CD4-positive, alpha-beta T cell treated with Interleukin-6 for 4 hours (primary cell): ENCODE results near the gene SH2B2.
A peak's percentile ranks its signal among the peaks of the same experiment; 100 is the strongest.

Source experiments
- DNase-seq: peaks from one replicate; pipeline ENCODE4 v3.0.0-alpha.2; 2020; ENCODE audit warnings: mixed read lengths

SH2B2 gene

DNA sequence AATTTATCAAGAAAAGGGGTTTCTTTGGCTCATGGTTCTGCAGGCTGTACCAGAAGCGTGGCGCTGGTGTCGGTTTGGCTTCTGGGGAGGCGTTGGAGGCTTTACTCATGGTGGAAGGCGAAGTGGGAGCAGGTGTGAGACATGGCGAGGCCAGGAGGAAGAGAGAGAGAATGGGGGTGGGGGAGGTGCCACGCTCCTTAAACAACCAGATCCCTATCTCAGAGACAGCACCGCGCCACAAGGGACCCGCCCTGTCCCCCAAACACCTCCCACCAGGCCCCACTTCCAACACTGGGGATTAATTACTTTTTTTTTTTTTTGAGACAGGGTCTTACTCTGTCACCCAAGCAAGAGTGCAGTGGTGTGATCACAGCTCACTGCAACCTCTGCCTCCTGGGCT, 18.0 kb upstream of the SH2B2 start:
- DNase-seq = no peak

DNA sequence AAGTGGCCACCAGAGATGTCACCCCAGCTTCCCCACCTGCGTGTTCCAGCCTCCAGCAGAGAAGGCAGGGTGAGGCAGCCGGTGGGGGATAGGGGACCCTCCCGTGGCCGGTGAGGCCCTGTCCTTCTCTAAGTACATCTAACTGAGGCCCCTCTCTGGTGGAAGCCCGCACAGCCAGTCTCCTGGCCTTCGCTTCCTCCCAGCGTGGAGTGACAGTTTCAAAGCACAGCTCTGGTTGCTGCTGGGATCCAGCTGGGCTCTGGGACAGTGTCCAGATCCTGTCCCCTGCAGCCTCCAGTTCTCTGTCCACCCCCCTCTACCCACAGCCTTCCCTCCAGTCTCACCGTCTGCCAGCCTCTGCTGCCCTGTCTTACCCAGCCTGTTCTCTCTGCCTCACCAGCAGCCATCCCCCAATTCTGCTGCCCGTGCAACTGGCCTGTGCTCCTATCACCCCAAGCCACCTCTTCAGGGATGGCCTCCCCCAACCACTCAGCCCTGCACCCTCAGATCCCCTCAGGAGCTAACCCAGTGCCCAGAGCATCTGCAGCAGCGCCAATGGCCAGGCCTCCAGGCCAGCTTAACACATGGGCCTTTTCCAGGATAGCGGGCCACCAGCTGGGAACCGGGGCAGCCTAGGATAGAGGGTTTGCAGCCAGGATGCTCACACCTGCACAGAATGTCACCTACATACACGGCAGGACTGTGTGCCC, 16.3 kb upstream of the SH2B2 start:
- DNase-seq = no peak

DNA sequence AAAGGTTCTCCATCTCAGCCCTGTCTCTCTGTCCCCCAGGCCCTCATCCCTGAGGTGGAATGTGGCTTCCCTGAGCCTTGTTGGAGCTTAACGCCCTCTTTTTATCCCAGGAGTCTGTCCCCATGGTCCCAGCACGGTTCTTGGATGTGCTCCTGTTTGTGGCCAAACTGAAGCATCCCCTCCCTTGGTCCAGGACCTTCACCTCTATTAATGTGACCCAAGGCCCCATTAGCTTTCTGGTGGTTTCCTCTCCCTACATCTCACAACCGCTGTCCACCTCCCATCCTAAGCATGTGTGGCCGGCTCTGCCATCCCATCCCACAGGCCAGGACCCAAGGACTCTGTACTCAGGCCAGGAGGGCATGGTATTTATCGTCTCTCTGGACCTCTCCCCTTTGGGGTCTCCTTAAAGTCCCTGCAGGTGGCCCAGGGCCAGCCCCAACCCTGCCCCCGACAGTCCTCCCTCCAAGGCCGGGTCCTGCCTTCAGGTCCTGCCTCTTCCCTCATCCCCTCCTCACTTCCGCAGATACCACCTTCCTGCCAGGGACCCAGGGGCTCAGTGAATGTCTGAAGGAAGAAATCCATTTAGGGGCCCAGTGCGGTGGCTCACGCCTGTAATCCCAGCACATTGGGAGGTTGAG, 15.4 kb upstream of the SH2B2 start:
- DNase-seq = no peak

DNA sequence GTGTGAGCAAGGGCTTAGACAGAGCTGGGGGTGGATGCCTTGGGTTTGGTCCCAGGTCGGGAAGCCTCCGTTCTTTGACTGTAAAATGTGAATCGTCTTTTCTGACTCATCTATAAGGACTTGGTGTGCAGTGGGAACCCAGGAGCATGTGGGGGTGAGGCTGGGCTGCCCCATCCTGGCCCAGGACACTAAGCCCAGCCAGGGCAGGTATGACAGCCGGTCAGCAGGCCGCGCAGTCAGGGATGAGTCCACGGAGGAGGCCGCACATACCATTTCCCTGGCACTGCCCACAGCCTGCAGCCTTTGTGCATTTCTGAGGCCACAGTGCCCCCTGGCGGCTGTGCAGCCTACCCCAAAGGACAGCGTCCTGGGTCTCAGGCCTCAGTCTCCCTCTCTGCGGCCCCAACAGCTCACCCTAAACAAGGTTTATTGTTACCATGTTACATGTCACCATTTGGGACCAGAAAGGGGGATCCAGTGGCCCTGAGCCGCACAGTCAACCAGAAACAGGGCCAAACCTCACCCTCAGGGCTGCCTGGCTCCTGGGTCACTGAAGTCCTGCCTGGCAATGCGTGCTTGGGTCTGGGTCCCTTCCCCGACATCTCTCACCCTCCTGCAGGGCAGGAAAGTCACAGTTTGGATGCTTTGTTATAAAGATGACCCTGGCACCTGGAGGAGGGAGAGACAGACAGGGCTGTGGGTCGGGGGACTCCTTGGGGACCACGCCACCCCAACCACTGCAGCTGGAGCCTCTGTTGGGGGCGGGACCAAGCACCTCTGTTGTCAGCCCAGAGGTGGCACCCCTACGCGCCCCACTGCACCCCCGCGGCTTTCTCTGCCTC, 14.4 kb upstream of the SH2B2 start:
- DNase-seq = peak; percentile 84

DNA sequence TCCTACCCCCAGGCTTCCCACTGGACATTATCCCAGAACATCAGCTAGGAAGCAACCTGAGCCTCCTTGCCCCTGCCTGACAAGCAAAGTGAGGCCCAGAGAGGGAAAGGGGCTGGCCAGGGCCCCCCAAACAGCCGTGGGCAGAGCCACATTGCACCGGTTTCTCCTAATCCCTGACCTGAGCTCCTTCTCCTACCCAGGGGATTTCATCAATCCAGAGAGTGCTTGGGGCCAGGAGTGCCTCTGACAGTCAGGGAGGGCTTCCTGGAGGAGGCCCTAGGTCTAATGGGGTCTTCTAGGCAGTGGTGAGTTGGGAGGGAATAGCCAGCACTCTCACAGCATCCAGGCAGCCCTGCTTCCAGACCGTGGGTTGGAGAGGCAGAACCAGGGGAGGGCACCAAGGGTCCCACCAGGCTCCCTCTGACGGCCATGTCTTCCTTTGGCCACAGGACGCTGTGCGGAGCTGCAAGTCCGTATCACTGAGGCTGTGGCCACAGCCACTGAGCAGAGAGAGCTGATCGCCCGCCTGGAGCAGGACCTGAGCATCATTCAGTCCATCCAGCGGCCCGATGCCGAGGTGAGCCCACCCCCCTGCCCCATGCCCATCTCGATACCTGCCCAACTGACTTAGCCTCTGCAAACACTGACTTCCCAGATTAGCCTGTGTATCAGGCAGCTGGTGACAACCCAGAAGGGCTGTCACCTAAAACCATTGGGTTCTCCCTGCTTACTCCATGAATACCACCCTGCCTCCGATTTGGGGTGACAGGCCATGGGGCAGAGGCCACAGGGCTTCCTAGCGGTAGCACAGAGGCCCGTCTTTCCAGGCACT, 13.5 kb upstream of the SH2B2 start:
- DNase-seq = no peak

DNA sequence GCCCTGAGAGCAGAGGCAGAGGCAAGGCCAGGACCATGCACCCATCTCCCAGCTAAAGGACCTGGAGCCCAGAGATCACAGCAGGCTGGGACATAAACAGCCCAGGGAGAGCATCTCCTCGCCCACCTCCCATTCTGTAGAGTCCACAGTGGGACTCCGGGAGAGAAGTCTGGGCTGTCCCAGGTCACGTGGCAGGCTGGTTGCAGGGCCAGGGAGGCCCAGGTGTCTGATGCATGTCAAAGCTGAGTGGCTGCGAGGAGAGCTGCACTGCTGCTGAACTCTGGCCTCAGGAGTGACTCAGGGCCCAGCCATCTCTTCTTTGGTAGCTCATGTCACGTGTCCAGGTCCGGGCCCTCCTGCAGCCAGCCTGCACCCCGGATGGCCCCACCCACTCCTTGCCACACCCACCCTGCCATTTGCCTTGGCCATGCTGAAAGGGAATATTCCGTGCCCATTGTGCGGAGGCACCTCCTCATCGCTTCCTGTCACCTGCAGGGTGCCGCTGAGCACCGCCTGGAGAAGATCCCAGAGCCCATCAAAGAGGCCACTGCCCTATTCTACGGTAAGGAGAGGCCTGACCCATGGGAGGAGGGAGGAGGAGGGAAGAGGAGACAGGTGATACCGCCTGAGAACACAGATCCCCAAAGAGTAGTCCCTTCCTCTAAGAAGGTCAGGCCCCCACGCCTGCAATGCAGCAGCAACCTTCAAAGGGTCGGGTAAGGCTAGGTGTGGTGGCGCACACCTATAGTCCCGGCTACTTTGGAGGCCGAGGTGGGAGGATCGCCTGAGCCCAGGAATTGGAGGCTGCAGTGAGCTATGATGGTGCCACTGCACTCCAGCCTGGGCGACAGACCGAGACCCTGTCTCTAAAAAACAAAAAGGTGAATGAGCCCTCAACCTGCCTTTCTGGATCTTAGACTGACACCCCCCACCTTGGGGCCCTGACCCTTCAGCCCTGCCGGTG, 12.6 kb upstream of the SH2B2 start:
- DNase-seq = no peak

DNA sequence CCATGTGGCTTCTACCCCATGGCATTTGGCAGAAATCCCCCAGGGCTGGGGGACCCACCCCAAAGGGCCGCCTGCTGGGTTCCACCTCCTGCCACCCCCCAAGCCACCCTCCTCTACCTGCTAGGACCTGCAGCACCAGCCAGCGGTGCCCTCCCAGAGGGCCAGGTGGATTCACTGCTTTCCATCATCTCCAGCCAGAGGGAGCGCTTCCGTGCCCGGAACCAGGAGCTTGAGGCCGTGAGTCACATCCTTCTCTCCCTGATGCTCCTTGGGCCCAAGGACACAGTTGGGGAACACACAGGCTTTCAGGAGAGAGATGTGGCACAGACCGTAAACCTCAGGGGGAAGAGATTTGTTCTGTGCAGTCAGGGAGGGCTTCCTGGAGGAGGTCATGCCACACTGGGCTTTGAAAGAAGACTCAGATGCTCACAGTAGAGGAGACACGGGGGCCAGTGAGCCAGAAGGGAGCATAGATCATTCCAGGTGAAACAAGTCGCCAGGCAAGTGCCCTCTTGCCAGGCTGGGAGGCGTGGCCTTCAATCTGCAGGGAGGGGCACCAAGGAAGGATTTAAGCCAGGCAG, 11.5 kb upstream of the SH2B2 start:
- no peak for DNase-seq

DNA sequence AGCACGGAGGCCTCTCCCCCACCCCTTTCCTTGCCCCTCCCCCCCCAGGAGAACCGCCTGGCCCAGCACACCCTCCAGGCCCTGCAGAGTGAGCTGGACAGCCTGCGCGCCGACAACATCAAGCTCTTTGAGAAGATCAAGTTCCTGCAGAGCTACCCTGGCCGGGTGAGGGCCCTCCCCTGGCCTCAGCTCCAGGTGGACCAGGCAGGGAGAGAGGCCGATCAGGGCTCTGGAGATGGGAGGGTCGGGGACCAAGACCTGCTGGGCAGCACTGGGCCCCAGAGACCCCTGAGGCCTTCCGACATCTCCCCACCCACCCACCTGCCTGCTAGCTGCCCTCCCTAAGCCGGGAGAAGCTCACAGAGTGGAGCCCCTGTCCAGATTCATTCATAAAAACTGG, 8.8 kb upstream of the SH2B2 start:
- no peak for DNase-seq

DNA sequence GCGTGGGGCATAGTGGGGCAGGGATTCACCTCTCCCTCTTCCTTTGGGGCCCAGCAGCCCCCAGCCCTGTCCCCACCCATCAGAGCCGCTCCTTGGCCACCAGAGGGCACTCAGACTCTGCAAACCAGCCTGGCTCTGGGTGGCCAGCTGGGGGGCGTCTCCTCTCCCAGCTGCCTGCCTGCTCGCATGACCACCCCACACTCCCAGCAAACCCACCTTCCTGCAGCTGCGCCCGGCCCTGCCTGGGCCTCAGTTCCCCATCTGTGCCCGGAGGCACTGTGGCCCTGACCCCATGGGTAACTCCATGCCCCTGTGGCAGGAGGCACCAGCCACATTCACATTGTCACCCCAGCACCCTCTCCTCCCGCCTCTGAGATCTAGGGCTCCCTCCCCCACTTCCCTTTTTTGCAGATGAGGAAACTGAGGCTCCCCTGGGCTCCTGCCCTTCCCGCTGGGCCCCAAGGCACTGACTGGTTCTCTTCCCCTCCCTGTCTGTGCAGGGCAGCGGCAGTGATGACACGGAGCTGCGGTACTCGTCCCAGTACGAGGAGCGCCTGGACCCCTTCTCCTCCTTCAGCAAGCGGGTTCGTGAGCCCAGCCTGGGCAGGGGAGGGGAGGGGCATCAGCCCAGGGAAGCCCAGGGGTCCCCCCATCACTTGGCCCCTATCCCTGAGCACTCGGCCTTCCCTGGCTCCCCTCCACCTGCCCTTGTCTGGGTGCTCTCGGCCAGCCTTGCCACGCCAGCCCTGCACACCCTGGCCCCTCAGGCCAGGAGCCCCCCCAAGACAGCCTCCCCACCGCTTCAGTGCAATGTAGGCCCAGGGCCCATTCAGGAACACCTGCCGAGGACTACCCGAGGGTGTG, 6.9 kb upstream of the SH2B2 start:
- peak; percentile 71 for DNase-seq

DNA sequence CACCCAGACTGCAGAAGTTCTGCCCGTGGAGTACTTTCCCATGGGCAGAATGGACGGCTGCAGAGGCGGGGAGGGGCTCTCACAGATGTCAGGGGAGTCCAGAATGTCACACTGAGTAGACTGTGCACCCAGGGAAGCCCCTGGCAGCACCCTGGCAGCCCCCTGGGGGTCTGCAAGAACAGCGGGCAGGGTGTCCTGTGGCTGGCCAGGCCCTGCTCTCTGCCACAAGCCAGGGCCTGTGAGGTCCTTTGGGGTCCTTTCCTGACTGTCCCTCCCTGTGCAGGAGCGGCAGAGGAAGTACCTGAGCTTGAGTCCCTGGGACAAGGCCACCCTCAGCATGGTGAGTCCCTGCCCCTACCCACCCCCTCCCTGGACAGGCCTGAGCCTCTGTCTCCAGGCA, 6.1 kb upstream of the SH2B2 start:
- no peak for DNase-seq

DNA sequence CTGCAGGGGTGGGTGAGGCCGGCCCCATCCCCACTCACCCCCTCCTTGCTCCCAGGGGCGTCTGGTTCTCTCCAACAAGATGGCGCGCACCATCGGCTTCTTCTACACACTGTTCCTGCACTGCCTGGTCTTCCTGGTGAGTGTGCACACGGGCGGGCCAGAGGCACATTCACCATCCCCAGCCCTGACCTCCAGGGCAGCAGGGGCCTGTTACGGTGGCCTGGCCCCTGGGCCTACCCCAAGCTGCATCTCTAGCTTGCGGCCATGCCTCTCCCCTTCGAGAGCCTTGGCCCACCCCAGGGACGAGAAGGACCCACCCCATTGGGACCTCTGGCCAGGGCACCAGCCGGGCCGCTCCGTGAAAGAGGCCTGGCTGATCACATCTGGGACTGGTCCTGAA, 4.9 kb upstream of the SH2B2 start:
- DNase-seq = no peak

DNA sequence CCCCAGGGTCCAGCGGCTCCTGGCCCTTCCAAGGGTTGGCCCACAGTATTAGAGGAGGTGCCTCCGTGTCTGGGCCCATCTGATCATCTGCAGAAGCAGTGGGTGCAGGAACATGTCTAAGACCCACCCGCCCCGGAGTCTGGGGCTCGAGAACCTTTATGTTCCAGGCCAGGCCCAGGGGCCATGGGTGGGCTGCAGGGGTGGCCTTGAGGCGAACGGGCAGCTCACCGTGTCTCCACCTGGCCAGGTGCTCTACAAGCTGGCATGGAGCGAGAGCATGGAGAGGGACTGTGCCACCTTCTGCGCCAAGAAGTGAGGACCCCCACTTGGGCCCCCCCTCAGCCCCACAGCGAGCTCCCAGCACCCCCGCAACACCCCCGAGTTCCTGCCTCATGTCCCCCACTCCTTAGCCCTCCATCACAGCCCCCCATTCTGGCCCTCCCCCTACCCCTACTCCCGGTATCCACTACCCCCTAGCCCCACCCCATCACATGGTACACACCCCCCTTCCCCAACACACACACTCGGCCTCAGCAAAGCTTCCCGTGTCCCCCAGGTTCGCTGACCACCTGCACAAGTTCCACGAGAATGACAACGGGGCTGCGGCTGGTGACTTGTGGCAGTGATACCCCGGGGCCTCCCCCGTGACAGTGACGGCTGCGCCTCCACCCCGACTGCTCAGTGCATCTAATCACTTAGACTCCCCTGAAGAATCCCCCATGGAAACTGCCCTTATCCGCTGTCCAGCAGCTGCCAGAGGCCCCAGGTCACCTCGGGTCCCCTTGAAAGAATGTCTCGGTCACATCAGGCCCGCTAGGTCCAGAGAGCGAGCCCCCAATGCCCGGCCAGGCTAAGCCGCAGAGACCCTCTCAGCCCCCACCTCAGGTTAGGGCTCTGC, 4.0 kb upstream of the SH2B2 start:
- DNase-seq = no peak

DNA sequence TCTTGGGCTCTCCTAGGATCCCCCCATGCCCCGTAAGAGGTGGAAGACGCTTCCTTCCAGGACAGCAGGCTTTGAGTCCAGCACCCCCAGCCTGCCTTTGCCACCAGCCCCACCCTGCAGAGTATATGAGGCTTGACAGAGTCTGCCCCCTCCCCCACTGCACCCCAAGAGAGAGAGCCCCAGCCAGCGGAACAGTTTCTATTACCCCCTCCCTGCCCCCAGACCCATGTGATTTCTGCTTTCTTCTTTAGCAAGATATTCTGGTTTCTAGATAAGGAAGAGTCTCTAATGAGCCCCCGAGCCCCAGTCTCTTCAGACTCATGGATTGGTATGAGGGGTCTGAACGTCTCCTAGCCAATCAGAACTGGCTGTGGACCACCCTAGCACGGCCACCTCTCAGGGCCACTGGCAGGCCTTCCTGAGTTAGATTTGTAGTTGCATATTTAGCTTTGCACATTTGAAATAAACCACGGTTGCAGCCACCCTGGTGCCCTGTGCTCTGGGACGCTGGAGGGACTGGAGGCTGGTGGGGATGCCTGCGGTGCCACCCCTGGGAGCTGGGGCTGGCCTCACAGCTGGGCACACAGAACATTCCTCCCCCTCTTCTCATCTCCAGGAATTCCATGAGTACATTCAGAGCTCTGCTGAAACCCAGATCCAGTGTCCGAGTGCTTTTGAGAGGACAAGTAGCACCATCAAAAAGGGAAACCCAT, 3.0 kb upstream of the SH2B2 start:
- no peak for DNase-seq

DNA sequence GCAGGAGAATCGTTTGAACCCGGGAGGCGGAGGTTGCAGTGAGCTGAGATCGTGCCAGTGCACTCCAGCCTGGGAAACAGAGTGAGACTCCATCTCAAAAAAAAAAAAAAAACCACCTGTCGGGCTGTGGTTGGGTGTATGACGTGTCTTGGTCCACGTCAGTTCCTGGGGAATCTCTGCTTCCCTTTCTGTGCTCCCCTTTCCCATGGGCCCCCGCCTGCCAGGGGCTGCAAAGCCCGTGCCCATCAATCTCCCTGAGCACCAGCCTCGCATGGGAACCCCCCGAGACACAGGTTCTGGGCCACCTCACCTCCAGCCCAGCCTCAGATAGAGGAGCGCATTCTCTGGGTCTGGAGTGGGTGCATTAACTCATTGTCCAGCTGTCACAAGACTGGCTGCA, 2.3 kb upstream of the SH2B2 start:
- DNase-seq = peak; percentile 46

DNA sequence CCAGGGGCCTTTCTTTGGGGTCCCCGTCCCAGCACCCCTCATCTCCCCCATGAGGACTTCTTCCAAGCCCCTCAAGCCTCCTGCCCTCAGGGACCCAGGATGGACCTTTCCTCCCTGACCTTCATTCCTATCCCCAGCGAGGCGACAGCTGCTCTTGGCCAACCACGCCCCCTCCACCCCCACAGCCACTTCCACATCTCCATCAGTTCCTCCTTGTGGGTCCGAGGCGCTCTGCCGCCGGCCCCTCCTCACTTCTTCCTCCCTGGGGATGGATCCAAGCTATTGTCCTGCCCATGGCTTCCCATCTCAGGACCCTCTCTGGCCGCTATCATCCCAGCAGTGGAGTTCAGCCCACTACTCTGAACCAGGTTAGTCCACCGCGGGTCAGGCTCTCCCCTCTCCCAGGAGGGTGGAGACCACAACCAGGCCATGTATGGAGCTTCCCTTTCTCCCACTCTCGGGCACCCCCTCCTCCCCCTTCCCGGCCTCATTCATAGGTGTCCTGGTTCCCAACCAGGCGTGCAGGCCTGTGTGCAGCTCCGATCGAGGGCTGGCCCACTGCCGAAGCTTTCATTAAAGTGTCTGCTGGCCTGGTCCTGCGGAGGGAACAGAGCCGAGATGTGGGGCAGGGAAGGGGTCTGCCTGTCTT, 1.7 kb upstream of the SH2B2 start:
- peak; percentile 22 for DNase-seq

DNA sequence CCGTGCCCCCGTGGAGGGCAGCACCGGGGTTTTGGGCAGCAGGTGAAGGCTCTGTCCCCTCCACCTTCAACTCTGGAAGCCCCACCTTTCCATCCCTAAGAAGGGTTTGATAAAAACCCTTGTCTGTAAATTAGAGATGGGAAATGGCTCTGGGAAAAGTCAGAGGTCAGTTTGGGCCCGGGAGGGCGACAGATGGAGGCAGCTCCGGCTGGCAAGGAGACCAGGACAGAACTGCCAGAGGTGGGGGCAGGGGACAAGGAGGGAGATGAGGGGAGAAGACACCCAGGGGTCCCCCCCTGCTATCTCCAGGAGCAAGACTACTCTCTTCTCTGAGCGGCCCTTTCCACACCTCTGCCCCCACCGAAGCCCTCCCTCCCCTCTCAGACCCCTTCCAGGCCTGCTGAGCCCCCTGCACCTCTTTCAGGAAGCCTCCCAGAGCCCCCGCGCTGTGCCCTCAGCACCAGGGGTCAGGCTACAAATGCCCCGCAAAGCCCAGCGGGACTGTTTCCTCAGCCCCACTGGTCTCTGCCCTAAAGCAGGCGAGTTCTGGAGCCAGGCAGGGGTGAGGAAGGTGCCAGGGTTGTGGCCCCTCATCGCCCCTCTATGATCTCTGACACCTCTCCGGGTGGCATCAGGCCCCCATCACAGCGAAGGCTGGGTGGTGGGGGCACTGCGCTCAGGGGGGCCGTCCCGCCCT, 980 bp upstream of the SH2B2 start:
- no peak for DNase-seq
